Esophagus squamous epithelium (tissue), 5 donors: ENCODE data around the gene SP100. TPM values are rescaled to one million over a fixed set of nuclear protein-coding genes. Genes with fewer than 3 reads are reported as not detected.

Experiments used
- DNase-seq: peaks from one replicate; lab custom pipeline; 2025; lab: John Stamatoyannopoulos, UW
- H3K27ac ChIP-seq, 4 donors: fragments of 200-600 bp; sonication (generic); one replicate each; pipeline ENCODE4 v1.5.1; 2016 to 2019; ENCODE audit warnings: mild to moderate bottlenecking in 1 of 4
- H3K27me3 ChIP-seq, 4 donors: fragments of 200-600 bp; sonication (generic); 1 replicate in 3 of 4; 2 replicates in 1 of 4; pipeline versions ENCODE4 v1.5.1 to v1.6.0; 2017 to 2021; ENCODE audit warnings: antibody characterized with exemption in 1 of 4
- H3K36me3 ChIP-seq, 3 donors: fragments of 200-600 bp; sonication (generic); one replicate each; pipeline ENCODE4 v1.5.1; 2016 to 2019
- H3K4me1 ChIP-seq, 3 donors: fragments of 200-600 bp; sonication (generic); one replicate each; pipeline ENCODE4 v1.5.1; 2017 to 2019
- H3K4me3 ChIP-seq, 4 donors: fragments of 200-600 bp; sonication (generic); 1 replicate in 3 of 4; 2 replicates in 1 of 4; pipeline ENCODE4 v1.5.1; 2016 to 2019; ENCODE audit warnings: mild to moderate bottlenecking in 2 of 4, moderate library complexity in 1 of 4
- H3K9me3 ChIP-seq, 3 donors: fragments of 200-600 bp; sonication (generic); one replicate each; pipeline ENCODE4 v1.5.1; 2016 to 2019
- CTCF ChIP-seq, 6 experiments: fragments of 450-650 bp in 4 of 6; fragments of 200-600 bp in 2 of 6; sonication (generic) in 2 of 6; IDR thresholded peaks; one replicate each; pipeline ENCODE4 v1.5.1; 2016 to 2019; ENCODE audit warnings: antibody characterized with exemption in 6 of 6, mild to moderate bottlenecking in 4 of 6, moderate library complexity in 4 of 6
- POLR2A ChIP-seq, 4 donors: fragments of 450-650 bp; IDR thresholded peaks; one replicate each; pipeline ENCODE4 v1.6.1; 2017; ENCODE audit warnings: antibody characterized with exemption in 4 of 4, mild to moderate bottlenecking in 4 of 4, moderate library complexity in 3 of 4
- WGBS, 2 donors: methylation state at CpG; one replicate each; pipeline ENCODE4 v1.1.5; 2018; 5-methylcytosine and 5-hydroxymethylcytosine counted together
- intact Hi-C: fragments of 100-400 bp; cut with DNase I; formaldehyde crosslinking; loops from one replicate; pipeline ENCODE4 v1.15.0; 2022
- small RNA-seq, 4 donors: library from RNA; depleted of rRNA; stranded (forward); fragments of <200 nt; gene quantifications; one replicate each; pipeline ENCODE3, GENCODE V24; 2016
- total RNA-seq, 4 donors: library from RNA; depleted of rRNA; stranded (reverse); fragments of >200 nt; gene quantifications; one replicate each; pipeline ENCODE4 v1.1.0, GENCODE V29; 2016
- donor health status: DM: yes; HTN: yes; CAD: no.

The SP100 gene
- total RNA-seq, 4 donors from 2014 or later = 17.8 to 69.0 (median 45.5) TPM

- no peaks in the 10 kb centered on the region for H3K9me3 ChIP-seq
- H3K36me3 ChIP-seq = no peaks in the 10 kb centered on the region
- peaks cover 0 to 5% (median 0%) of the 10 kb centered on the region in 4 donors for H3K27me3 ChIP-seq
- no peak for DNase-seq
- no peak overlapping the region for H3K27ac ChIP-seq
- WGBS, 2 donors = 61 to 74% methylated on average over 3 of the region's 3 CpGs
- no peaks in the 10 kb centered on the region for H3K4me1 ChIP-seq
- intact Hi-C loops = no loop called here
- no peak for TF ChIP-seq POLR2A (IDR thresholded peaks at IDR 0.05)
- TF ChIP-seq CTCF (IDR thresholded peaks at IDR 0.05) = no peak
- H3K4me3 ChIP-seq = no peak overlapping the region
Measured at GRCh38 chr2:230589025-230589424, 173.0 kb downstream of the SP100 start.

- H3K36me3 ChIP-seq = no peaks in the 10 kb centered on the region
- intact Hi-C loops = no loop called here
Measured at GRCh38 chr2:230589497-230590015, 173.6 kb downstream of the SP100 start.

GRCh38 chr2:230590333-230590732, 174.3 kb downstream of the SP100 start:
- Histone ChIP-seq H3K27me3 (peaks cover 0 to 8% (median 0%) of the 10 kb centered on the region in 4 donors), H3K4me3 (no peak overlapping the region), H3K27ac (no peak overlapping the region), H3K9me3 (no peaks in the 10 kb centered on the region), H3K4me1 (no peaks in the 10 kb centered on the region), H3K36me3 (no peaks in the 10 kb centered on the region)
- TF ChIP-seq POLR2A (IDR thresholded peaks at IDR 0.05) = no peak
- no peak for TF ChIP-seq CTCF (IDR thresholded peaks at IDR 0.05)
- intact Hi-C loops = no loop called here
- 60 to 71% methylated on average over 3 of the region's 3 CpGs for WGBS, 2 donors
- DNase-seq = no peak

More at GRCh38 chr2:230589497-230590015, 173.6 kb downstream of the SP100 start:
- WGBS, 2 donors = 64 to 87% methylated on average over 3 of the region's 3 CpGs
- Histone ChIP-seq H3K27me3 (peaks cover 0 to 8% (median 0%) of the 10 kb centered on the region in 4 donors), H3K4me1 (no peaks in the 10 kb centered on the region), H3K4me3 (no peak overlapping the region), H3K9me3 (no peaks in the 10 kb centered on the region), H3K27ac (no peak overlapping the region)
- DNase-seq = no peak
- no peak for TF ChIP-seq CTCF (IDR thresholded peaks at IDR 0.05)
- no peak for TF ChIP-seq POLR2A (IDR thresholded peaks at IDR 0.05)

- intact Hi-C loops = no loop called here
- Histone ChIP-seq H3K9me3 (no peaks in the 10 kb centered on the region), H3K4me1 (no peaks in the 10 kb centered on the region), H3K36me3 (no peaks in the 10 kb centered on the region), H3K4me3 (no peak overlapping the region), H3K27me3 (peaks cover 0 to 8% (median 0%) of the 10 kb centered on the region in 4 donors), H3K27ac (no peak overlapping the region)
- TF ChIP-seq POLR2A (IDR thresholded peaks at IDR 0.05) (no peak), CTCF (IDR thresholded peaks at IDR 0.05) (no peak)
- DNase-seq = no peak
- WGBS, 2 donors = 81 to 86% methylated on average over 6 of the region's 6 CpGs
Measured at GRCh38 chr2:230591850-230592249, 175.8 kb downstream of the SP100 start.

- Histone ChIP-seq H3K27me3 (peaks cover 0 to 8% (median 0%) of the 10 kb centered on the region in 4 donors), H3K27ac (no peak overlapping the region), H3K36me3 (no peaks in the 10 kb centered on the region), H3K9me3 (no peaks in the 10 kb centered on the region), H3K4me1 (no peaks in the 10 kb centered on the region), H3K4me3 (no peak overlapping the region)
- TF ChIP-seq CTCF (IDR thresholded peaks at IDR 0.05) (no peak), POLR2A (IDR thresholded peaks at IDR 0.05) (no peak)
- intact Hi-C loops = no loop called here
- WGBS, 2 donors = 53 to 62% methylated on average over 2 to 4 of the region's 4 CpGs
- DNase-seq = no peak
Measured at GRCh38 chr2:230592775-230593174, 176.8 kb downstream of the SP100 start.

Small RNA genes within 50 kb of the gene (small RNA-seq; reads per million reads assigned to genes)
- gene HMGB1P3 (0 reads per million in 4 donors), gene RN7SL834P (0 reads per million in 4 donors), gene RNU6-451P (0 reads per million in 4 donors)

Other genes with a start within 250 kb of the SP100 start
- 10 to 100 TPM in 2 of 4 donors, 1 to 10 TPM in 2; 7.2 to 21.7 (median 13.1) TPM for gene SP110, start 196.2 kb upstream of the SP100 start, total RNA-seq
- gene SP140, start 190.5 kb upstream of the SP100 start, total RNA-seq = 1 to 10 TPM in 3 of 4 donors, under 1 TPM in 1; 0.92 to 5.3 (median 2.4) TPM
- gene SP140L, start 89.0 kb upstream of the SP100 start, total RNA-seq = 10 to 100 TPM in 1 of 4 donors, 1 to 10 TPM in 3; 4.8 to 17.2 (median 7.7) TPM